ENCODE data around the gene SYK.
"Not testable (repeated sequence)": the region's sequence is repeated elsewhere in the genome, so short reads cannot be mapped to it uniquely, and the experiment has no call there.

Gene SYK

GRCh38 chr9:90778746-90779145 lies 22.9 kb upstream of the SYK start:
- no peaks in the 10 kb centered on the region for H3K36me3 ChIP-seq
- H3K27me3 ChIP-seq, result no peaks in the 10 kb centered on the region
- no peaks in the 10 kb centered on the region for H3K9me3 ChIP-seq
- no peak for TF ChIP-seq CTCF (IDR thresholded peaks at IDR 0.05)
- no peak overlapping the region for H3K27ac ChIP-seq
- H3K4me1 ChIP-seq (ENCODE audit: control insufficient read depth in 1 of 2, insufficient read depth in 1 of 2, low read depth in 1 of 2, low read length in 1 of 2), result peaks cover 42 to 44% of the 10 kb centered on the region in 2 experiments
- H3K4me3 ChIP-seq (ENCODE audit: low read depth in 1 of 2, low read length in 1 of 2), result no peak overlapping the region

GRCh38 chr9:90783552-90783951 lies 18.1 kb upstream of the SYK start:
- Histone ChIP-seq H3K36me3 (no peaks in the 10 kb centered on the region), H3K9me3 (no peaks in the 10 kb centered on the region), H3K4me1 (ENCODE audit: control insufficient read depth in 1 of 2, insufficient read depth in 1 of 2, low read depth in 1 of 2, low read length in 1 of 2) (peaks cover 42 to 44% of the 10 kb centered on the region in 2 experiments), H3K4me3 (ENCODE audit: low read depth in 1 of 2, low read length in 1 of 2) (peak overlapping the region in 1 of 2 experiments; percentile 17), H3K27me3 (no peaks in the 10 kb centered on the region), H3K27ac (peak overlapping the region; percentile 85)
- no peak for TF ChIP-seq CTCF (IDR thresholded peaks at IDR 0.05)

- H3K27ac ChIP-seq, result peak overlapping the region; percentile 85
- no peaks in the 10 kb centered on the region for H3K9me3 ChIP-seq
- no peaks in the 10 kb centered on the region for H3K36me3 ChIP-seq
- H3K4me1 ChIP-seq (ENCODE audit: control insufficient read depth in 1 of 2, insufficient read depth in 1 of 2, low read depth in 1 of 2, low read length in 1 of 2), result peaks cover 42 to 44% of the 10 kb centered on the region in 2 experiments
- no peak for TF ChIP-seq CTCF (IDR thresholded peaks at IDR 0.05)
- H3K4me3 ChIP-seq (ENCODE audit: low read depth in 1 of 2, low read length in 1 of 2), result peak overlapping the region in 1 of 2 experiments; percentile 17
- H3K27me3 ChIP-seq, result no peaks in the 10 kb centered on the region
Measured at GRCh38 chr9:90783964-90784363, 17.7 kb upstream of the SYK start.

- Histone ChIP-seq H3K9me3 (no peaks in the 10 kb centered on the region), H3K4me1 (ENCODE audit: control insufficient read depth in 1 of 2, insufficient read depth in 1 of 2, low read depth in 1 of 2, low read length in 1 of 2) (peaks cover 22 to 25% of the 10 kb centered on the region in 2 experiments), H3K36me3 (no peaks in the 10 kb centered on the region), H3K4me3 (ENCODE audit: low read depth in 1 of 2, low read length in 1 of 2) (no peak overlapping the region), H3K27me3 (no peaks in the 10 kb centered on the region), H3K27ac (no peak overlapping the region)
- TF ChIP-seq CTCF (IDR thresholded peaks at IDR 0.05), result no peak
Measured at GRCh38 chr9:90787771-90788460, 13.7 kb upstream of the SYK start.

- H3K27me3 ChIP-seq; H3K9me3 ChIP-seq; H3K4me3 ChIP-seq (ENCODE audit: low read depth in 1 of 2, low read length in 1 of 2); H3K27ac ChIP-seq; H3K36me3 ChIP-seq: not testable (repeated sequence)
- H3K4me1 ChIP-seq (ENCODE audit: control insufficient read depth in 1 of 2, insufficient read depth in 1 of 2, low read depth in 1 of 2, low read length in 1 of 2), result peaks cover 16 to 19% of the 10 kb centered on the region in 2 experiments
Measured at GRCh38 chr9:90788527-90788926, 13.1 kb upstream of the SYK start.

- Histone ChIP-seq H3K9me3 (no peaks in the 10 kb centered on the region), H3K4me1 (ENCODE audit: control insufficient read depth in 1 of 2, insufficient read depth in 1 of 2, low read depth in 1 of 2, low read length in 1 of 2) (peaks cover 10 to 16% of the 10 kb centered on the region in 2 experiments), H3K27me3 (no peaks in the 10 kb centered on the region), H3K27ac (no peak overlapping the region), H3K4me3 (ENCODE audit: low read depth in 1 of 2, low read length in 1 of 2) (no peak overlapping the region), H3K36me3 (no peaks in the 10 kb centered on the region)
- TF ChIP-seq CTCF (IDR thresholded peaks at IDR 0.05), result no peak
Measured at GRCh38 chr9:90789408-90789807, 12.2 kb upstream of the SYK start.
